ENCODE measurements around the gene SLC25A5. TPM values are rescaled to one million over a fixed set of nuclear protein-coding genes. Genes with fewer than 3 reads are reported as not detected.

Gene SLC25A5
- total and polyA plus RNA-seq, 10 of the 15 experiments (the other 5 are each of a cell fraction or from before 2014, with no cell fraction given), result 361 to 3,863 (median 618) TPM

DNA sequence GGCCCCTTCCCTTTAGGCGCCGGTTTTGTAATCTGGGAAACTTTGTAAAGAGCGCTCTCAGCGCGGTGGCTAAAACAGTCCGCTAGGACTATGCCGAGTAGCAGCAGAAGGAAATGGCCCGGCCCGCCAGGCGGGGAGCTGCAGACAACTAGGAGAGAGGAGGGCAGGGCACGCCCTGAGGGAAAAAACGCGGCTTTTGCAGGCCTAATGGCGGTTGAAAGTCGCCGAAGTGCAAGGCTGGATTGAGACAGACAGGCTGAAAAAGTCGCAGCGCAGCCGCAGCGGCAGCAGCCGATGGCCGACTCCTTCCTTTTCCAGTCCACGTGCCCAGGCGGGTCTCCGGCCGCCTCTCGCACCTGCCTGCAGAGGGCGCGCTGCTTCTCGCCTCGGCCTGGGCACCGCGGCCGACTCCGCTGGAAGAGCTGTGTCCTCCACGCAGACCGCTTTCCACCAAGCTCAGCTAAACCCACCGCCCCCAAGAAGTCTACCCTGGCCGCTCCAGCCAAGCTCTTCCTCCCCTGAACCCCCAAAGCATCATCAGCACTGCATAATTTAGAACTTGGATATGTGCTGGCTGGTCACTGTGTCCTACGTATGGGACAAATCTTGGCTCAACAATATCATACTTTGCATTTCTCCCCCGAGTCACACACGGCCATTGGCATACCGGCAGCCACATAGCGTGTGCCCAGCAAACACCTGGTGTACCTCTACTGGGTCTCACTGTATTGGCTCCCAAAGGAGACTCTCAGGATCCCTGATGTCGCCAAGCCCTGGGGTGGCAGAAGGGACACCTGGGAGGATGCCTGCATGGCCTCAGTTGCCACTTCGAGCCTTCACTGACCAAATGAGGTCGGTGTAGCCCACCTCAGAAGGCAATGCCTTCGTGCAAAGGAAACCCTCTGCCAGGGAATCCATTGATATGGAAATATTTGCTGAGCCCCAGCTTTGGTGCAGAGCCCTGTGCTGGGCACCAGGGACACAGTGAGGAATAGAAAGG, 14.5 kb downstream of the SLC25A5 start (continued):
- TF ChIP-seq SIX5 (IDR thresholded peaks at IDR 0.05; ENCODE audit: low read depth, low read length, severe bottlenecking), result no peak
- TF ChIP-seq, protein P1, sequence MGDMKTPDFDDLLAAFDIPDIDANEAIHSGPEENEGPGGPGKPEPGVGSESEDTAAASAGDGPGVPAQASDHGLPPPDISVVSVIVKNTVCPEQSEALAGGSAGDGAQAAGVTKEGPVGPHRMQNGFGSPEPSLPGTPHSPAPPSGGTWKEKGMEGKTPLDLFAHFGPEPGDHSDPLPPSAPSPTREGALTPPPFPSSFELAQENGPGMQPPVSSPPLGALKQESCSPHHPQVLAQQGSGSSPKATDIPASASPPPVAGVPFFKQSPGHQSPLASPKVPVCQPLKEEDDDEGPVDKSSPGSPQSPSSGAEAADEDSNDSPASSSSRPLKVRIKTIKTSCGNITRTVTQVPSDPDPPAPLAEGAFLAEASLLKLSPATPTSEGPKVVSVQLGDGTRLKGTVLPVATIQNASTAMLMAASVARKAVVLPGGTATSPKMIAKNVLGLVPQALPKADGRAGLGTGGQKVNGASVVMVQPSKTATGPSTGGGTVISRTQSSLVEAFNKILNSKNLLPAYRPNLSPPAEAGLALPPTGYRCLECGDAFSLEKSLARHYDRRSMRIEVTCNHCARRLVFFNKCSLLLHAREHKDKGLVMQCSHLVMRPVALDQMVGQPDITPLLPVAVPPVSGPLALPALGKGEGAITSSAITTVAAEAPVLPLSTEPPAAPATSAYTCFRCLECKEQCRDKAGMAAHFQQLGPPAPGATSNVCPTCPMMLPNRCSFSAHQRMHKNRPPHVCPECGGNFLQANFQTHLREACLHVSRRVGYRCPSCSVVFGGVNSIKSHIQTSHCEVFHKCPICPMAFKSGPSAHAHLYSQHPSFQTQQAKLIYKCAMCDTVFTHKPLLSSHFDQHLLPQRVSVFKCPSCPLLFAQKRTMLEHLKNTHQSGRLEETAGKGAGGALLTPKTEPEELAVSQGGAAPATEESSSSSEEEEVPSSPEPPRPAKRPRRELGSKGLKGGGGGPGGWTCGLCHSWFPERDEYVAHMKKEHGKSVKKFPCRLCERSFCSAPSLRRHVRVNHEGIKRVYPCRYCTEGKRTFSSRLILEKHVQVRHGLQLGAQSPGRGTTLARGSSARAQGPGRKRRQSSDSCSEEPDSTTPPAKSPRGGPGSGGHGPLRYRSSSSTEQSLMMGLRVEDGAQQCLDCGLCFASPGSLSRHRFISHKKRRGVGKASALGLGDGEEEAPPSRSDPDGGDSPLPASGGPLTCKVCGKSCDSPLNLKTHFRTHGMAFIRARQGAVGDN (IDR thresholded peaks at IDR 0.05), result peak; percentile 50; the same call in 1 of the 2 replicates
- TF ChIP-seq YBX1 (IDR thresholded peaks at IDR 0.05), result no peak
- TF ChIP-seq SREBF1 (IDR thresholded peaks at IDR 0.05; ENCODE audit: low read length), result no peak
- TF ChIP-seq RBBP5 (conservative IDR thresholded peaks at IDR 0.05), result no peak
- TF ChIP-seq, protein P2, sequence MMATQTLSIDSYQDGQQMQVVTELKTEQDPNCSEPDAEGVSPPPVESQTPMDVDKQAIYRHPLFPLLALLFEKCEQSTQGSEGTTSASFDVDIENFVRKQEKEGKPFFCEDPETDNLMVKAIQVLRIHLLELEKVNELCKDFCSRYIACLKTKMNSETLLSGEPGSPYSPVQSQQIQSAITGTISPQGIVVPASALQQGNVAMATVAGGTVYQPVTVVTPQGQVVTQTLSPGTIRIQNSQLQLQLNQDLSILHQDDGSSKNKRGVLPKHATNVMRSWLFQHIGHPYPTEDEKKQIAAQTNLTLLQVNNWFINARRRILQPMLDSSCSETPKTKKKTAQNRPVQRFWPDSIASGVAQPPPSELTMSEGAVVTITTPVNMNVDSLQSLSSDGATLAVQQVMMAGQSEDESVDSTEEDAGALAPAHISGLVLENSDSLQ (IDR thresholded peaks at IDR 0.05), result peak; percentile 41; the same call in 1 of the 2 replicates
- TF ChIP-seq SMARCA5 (IDR thresholded peaks at IDR 0.05), result 0 out of 2 replicates have a peak, but pooled peaks have one; percentile 43
- TF ChIP-seq RB1 (IDR thresholded peaks at IDR 0.05; ENCODE audit: borderline replicate concordance), result peak; percentile 37; the same call in 1 of the 2 replicates
- TF ChIP-seq, protein P3, sequence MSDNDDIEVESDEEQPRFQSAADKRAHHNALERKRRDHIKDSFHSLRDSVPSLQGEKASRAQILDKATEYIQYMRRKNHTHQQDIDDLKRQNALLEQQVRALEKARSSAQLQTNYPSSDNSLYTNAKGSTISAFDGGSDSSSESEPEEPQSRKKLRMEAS (IDR thresholded peaks at IDR 0.05; ENCODE audit: low read depth, low read length), result peak; percentile 72; the same call in 1 of the 2 replicates
- peak; percentile 41 for TF ChIP-seq IKZF1 (conservative IDR thresholded peaks at IDR 0.05)
- peak; percentile 71 to 90; a peak in 3 of 4 replicates for TF ChIP-seq BHLHE40 (IDR thresholded peaks at IDR 0.05; ENCODE audit: borderline replicate concordance in 1 of 2, low read depth in 2 of 2, low read length in 1 of 2)
- TF ChIP-seq, protein P4, sequence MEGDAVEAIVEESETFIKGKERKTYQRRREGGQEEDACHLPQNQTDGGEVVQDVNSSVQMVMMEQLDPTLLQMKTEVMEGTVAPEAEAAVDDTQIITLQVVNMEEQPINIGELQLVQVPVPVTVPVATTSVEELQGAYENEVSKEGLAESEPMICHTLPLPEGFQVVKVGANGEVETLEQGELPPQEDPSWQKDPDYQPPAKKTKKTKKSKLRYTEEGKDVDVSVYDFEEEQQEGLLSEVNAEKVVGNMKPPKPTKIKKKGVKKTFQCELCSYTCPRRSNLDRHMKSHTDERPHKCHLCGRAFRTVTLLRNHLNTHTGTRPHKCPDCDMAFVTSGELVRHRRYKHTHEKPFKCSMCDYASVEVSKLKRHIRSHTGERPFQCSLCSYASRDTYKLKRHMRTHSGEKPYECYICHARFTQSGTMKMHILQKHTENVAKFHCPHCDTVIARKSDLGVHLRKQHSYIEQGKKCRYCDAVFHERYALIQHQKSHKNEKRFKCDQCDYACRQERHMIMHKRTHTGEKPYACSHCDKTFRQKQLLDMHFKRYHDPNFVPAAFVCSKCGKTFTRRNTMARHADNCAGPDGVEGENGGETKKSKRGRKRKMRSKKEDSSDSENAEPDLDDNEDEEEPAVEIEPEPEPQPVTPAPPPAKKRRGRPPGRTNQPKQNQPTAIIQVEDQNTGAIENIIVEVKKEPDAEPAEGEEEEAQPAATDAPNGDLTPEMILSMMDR (IDR thresholded peaks at IDR 0.05 in 2 of 3, conservative IDR thresholded peaks at IDR 0.05 in 1 of 3; ENCODE audit: control insufficient read depth in 2 of 3, extremely low read depth in 1 of 3, insufficient read depth in 1 of 3, low read depth in 3 of 3, low read length in 3 of 3), result peak; percentile 50 to 60 (median 59)
- TF ChIP-seq BMI1 (IDR thresholded peaks at IDR 0.05; ENCODE audit: borderline replicate concordance), result no peak
- TF ChIP-seq, protein P5, sequence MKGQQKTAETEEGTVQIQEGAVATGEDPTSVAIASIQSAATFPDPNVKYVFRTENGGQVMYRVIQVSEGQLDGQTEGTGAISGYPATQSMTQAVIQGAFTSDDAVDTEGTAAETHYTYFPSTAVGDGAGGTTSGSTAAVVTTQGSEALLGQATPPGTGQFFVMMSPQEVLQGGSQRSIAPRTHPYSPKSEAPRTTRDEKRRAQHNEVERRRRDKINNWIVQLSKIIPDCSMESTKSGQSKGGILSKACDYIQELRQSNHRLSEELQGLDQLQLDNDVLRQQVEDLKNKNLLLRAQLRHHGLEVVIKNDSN (IDR thresholded peaks at IDR 0.05; ENCODE audit: borderline replicate concordance, extremely low read length, insufficient read depth, low read depth, low read length), result peak; percentile 59
- TF ChIP-seq TAF1 (IDR thresholded peaks at IDR 0.05; ENCODE audit: borderline replicate concordance, low read depth, low read length), result peak; percentile 19; the same call in 1 of the 2 replicates
- TF ChIP-seq, protein P6, sequence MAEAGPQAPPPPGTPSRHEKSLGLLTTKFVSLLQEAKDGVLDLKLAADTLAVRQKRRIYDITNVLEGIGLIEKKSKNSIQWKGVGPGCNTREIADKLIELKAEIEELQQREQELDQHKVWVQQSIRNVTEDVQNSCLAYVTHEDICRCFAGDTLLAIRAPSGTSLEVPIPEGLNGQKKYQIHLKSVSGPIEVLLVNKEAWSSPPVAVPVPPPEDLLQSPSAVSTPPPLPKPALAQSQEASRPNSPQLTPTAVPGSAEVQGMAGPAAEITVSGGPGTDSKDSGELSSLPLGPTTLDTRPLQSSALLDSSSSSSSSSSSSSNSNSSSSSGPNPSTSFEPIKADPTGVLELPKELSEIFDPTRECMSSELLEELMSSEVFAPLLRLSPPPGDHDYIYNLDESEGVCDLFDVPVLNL (IDR thresholded peaks at IDR 0.05; ENCODE audit: low read depth, low read length), result no peak
- no peak for TF ChIP-seq SIN3A (IDR thresholded peaks at IDR 0.05; ENCODE audit: low read depth, low read length)
- peak; percentile 39; the same call in 1 of the 2 replicates for TF ChIP-seq POLR2A (IDR thresholded peaks at IDR 0.05; ENCODE audit: low read depth, low read length)
